ENCODE results near the gene LEKR1. TPM values are rescaled to one million over a fixed set of nuclear protein-coding genes. Genes with fewer than 3 reads are reported as not detected.

The LEKR1 gene
- total and polyA plus RNA-seq, 2 of the 13 experiments (the other 11 are each of a cell fraction or from before 2014, with no cell fraction given) = 0.49 to 1.5 TPM

- no TSS peak for BruUV-seq (replicated peaks)
- no peaks in the 10 kb centered on the region for H3K9me3 ChIP-seq (ENCODE audit: low read length)
- no peaks in the 10 kb centered on the region; a peak in 1 of 5 replicates for H3K27me3 ChIP-seq (ENCODE audit: control insufficient read depth in 1 of 2, insufficient read depth in 2 of 2, low read length in 2 of 2)
- WGBS (ENCODE audit: low lambda C conversion rate) = 4% methylated on average over 1 of the region's 1 CpG
- H3K27ac ChIP-seq (ENCODE audit: extremely low read length, insufficient read depth, low read length) = no peak overlapping the region
- DNase-seq (ENCODE audit: low spot score) = no peak
- in situ Hi-C loops (cut with HindIII; ENCODE audit: extremely low pct_ligation_motif_present, low pct_unique_long_range_greater_than_20kb) (no loop called here), intact Hi-C loops (cut with micrococcal nuclease; ENCODE audit: unreplicated experiment) (no loop called here)
- no peak for FAIRE-seq
- peaks cover 15% of the 10 kb centered on the region for H3K4me1 ChIP-seq (ENCODE audit: insufficient read depth, low read length)
- POLR2A ChIA-PET = no interaction called here
- CTCF ChIA-PET (ENCODE audit: low intra/inter-chr PET ratio, low total read pairs) = no interaction called here
- no peak overlapping the region for H2AFZ ChIP-seq (ENCODE audit: low read length)
- no peak overlapping the region for H3K4me3 ChIP-seq (replicated peaks in 1 of 3; ENCODE audit: insufficient read depth in 1 of 3, low read depth in 2 of 3, low read length in 3 of 3)
- TF ChIP-seq ZNF20 (CRISPR knock-in tag; IDR thresholded peaks at IDR 0.05) (no peak), ZBTB44 (CRISPR knock-in tag; IDR thresholded peaks at IDR 0.05) (no peak), ZSCAN20 (CRISPR knock-in tag; IDR thresholded peaks at IDR 0.05; ENCODE audit: borderline replicate concordance) (no peak), KDM3A (CRISPR knock-in tag; IDR thresholded peaks at IDR 0.05; ENCODE audit: low read depth) (no peak), PCBP1 (IDR thresholded peaks at IDR 0.05; ENCODE audit: borderline replicate concordance, low read depth, low read length) (no peak), NFRKB (IDR thresholded peaks at IDR 0.05) (no peak), NFE2 (CRISPR knock-in tag; IDR thresholded peaks at IDR 0.05) (no peak), ZNF33A (CRISPR knock-in tag; IDR thresholded peaks at IDR 0.05; ENCODE audit: borderline replicate concordance) (no peak), ZNF232 (CRISPR knock-in tag; IDR thresholded peaks at IDR 0.05; ENCODE audit: borderline replicate concordance) (no peak), ZNF589 (CRISPR knock-in tag; conservative IDR thresholded peaks at IDR 0.05) (no peak)
- H3K36me3 ChIP-seq (replicated peaks in 1 of 2; ENCODE audit: control insufficient read depth in 1 of 2, insufficient read depth in 2 of 2, low read length in 2 of 2) = no peaks in the 10 kb centered on the region
- H4K20me1 ChIP-seq (ENCODE audit: insufficient read depth, low read length) = no peaks in the 10 kb centered on the region
- no peak overlapping the region for H3K4me2 ChIP-seq (ENCODE audit: low read depth, low read length)
- no peak for ATAC-seq
- H3K9ac ChIP-seq (ENCODE audit: insufficient read depth, low read depth, low read length) = no peak overlapping the region
- H3K79me2 ChIP-seq (ENCODE audit: insufficient read depth, low read length) = no peaks in the 10 kb centered on the region
Observed at GRCh38 chr3:156787926-156788663, 38.1 kb upstream of the LEKR1 start.
